HG03442 (cell line): Measurements from ENCODE around the gene CD81.

ENCODE experiments used
- ATAC-seq: cut with Tn5 transposase; IDR thresholded peaks from one replicate; pipeline ENCODE4 v1.9.1; 2021; ENCODE audit warnings: mild to moderate bottlenecking, moderate library complexity; ENCODE audit not compliant: unreplicated experiment

CD81 gene

GRCh38 chr11:2400762-2401435 lies 23.8 kb downstream of the CD81 start:
- ATAC-seq = no peak

GRCh38 chr11:2401436-2401984 lies 24.4 kb downstream of the CD81 start:
- no peak for ATAC-seq

- no peak for ATAC-seq
Measured at GRCh38 chr11:2402106-2402505, 25.0 kb downstream of the CD81 start.

DNA sequence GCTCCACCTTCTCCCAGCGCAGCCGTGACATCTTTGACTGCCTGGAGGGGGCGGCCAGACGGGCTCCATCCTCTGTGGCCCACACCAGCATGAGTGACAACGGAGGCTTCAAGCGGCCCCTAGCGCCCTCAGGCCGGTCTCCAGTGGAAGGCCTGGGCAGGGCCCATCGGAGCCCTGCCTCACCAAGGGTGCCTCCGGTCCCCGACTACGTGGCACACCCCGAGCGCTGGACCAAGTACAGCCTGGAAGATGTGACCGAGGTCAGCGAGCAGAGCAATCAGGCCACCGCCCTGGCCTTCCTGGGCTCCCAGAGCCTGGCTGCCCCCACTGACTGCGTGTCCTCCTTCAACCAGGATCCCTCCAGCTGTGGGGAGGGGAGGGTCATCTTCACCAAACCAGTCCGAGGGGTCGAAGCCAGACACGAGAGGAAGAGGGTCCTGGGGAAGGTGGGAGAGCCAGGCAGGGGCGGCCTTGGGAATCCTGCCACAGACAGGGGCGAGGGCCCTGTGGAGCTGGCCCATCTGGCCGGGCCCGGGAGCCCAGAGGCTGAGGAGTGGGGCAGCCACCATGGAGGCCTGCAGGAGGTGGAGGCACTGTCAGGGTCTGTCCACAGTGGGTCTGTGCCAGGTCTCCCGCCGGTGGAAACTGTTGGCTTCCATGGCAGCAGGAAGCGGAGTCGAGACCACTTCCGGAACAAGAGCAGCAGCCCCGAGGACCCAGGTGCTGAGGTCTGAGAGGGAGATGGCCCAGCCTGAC lies 26.0 kb downstream of the CD81 start:
- no peak for ATAC-seq

GRCh38 chr11:2404735-2405196 lies 27.7 kb downstream of the CD81 start:
- ATAC-seq = no peak

- no peak for ATAC-seq
Measured at GRCh38 chr11:2406451-2406850, 29.3 kb downstream of the CD81 start.

DNA sequence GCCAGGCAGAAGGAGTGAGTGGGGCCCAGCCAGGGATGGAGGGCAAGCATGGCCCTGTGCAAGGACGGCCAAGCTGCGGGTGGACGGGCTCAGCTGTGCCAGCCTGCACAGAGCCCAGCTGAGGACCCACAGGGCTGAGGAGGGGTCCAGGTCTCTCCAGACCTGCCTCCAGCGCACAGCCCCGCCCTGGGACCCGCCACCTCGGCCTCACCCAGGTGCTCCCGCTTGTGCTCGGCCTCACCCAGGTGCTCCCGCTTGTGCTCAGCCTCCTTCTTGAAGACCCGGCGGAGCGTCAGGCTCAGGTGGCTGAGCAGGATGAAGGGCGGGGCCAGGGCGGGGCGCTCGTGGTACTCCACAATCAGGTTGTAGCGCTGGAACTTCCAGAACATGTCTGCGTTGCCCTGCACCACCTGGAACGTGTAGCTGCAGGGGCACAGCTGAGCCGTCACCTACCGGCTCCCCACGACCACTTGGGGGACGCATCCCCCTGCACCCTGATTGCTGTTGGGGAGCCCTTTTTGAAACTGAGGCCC lies 29.8 kb downstream of the CD81 start:
- ATAC-seq = no peak

- no peak for ATAC-seq
Measured at GRCh38 chr11:2408671-2409070, 31.6 kb downstream of the CD81 start.

- ATAC-seq = no peak
Measured at GRCh38 chr11:2409126-2409525, 32.0 kb downstream of the CD81 start.

DNA sequence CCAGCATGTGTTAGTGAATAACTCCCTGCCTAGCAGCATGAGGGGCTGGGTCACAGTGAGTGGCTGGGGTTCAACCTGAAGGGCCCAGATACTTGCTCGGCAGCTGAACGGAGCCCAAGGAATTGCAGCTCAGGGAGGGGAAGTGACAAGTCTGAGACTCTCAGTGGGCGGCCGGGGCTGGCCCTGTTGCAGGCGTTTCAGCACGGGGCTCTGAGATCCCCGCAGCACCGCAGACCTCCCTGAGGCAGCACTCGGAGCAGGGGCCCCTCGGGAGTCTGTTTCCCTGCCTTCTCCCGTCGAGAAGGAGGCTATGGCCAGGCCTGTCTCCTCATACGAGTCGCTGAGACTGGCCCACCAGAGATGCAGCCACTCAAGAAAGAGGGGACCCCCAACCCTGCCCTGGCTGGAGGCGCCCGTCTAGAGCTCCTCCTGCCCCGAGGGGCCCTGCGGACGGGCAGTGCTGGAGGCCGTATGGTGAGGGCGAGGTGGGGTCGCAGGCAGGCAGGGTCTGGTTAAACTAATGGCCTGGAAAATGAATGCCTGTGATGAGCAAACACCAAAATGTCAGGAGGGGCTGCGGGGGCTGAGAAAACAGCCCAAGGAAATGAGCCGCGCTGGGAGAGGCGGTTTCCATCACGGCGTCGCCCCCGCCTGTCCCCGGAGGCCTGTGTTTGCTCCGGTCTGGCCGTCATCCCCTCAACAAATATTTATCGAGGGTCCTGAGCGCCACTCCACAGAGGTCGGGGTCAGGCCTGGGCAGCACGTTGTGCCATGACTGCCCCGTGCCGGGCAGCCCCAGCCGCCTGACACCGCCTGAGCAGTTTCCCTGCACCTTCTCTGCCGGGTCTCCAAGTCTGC lies 32.7 kb downstream of the CD81 start:
- ATAC-seq = no peak

GRCh38 chr11:2410616-2411015 lies 33.5 kb downstream of the CD81 start:
- no peak for ATAC-seq

DNA sequence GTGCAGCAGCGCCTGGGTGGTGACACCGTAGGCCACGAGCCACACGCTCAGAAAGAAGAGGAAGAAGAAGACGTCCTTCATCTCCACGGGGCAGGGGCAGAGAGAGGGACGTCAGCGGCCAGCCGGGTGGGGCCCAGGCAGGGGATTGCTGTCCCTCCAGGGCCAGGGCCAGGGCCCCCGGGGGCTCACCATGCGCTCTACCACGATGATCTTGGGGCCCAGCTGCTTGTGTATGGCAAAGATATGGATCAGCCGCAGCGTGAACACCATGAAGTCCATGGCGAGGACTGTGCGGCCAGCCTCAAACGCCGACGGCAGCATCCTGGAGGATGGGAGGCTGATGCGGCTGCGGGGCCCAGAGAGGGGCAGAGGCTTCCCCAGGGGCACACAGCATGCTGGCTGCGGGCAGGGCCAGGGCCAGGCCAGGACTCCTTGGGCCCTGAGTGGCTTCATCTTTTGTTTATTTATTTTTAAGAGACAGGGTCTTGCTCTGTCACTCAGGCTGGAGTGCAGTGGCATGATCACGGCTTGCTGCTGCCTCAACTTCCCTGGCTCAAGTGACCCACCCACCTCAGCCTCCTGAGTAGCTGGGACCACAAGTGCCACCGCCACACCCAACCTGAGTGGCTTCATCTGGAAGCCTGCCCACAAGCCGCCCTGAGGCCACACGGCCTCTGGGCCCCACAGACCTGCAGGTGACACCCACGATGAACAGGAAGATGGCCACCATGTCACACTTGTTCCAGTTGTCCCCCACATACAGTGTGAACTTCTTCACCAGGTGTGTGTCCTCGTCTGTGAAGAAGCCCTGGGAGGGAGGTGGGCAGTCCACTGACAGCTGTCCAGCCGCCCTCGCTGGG lies 34.6 kb downstream of the CD81 start:
- ATAC-seq = no peak

DNA sequence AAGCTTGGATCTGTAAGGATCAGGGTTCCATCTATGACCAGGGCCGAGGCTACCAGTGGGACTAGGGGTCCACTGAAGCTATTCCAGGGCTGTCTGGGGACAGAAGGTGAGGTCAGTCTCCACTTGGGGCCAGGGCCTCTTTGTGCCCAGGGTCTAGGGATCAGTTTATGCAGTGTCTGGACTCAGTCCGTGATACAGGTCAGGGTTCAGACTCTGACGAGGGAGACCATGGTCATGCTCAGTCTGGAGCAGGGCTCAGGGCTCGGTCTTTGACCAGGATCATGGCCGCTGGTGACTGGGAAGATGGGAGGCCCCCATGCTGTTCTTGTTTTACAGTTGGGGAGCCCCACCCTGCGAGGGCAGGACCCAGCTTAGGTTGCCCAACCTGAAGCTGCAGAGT lies 35.2 kb downstream of the CD81 start:
- no peak for ATAC-seq

DNA sequence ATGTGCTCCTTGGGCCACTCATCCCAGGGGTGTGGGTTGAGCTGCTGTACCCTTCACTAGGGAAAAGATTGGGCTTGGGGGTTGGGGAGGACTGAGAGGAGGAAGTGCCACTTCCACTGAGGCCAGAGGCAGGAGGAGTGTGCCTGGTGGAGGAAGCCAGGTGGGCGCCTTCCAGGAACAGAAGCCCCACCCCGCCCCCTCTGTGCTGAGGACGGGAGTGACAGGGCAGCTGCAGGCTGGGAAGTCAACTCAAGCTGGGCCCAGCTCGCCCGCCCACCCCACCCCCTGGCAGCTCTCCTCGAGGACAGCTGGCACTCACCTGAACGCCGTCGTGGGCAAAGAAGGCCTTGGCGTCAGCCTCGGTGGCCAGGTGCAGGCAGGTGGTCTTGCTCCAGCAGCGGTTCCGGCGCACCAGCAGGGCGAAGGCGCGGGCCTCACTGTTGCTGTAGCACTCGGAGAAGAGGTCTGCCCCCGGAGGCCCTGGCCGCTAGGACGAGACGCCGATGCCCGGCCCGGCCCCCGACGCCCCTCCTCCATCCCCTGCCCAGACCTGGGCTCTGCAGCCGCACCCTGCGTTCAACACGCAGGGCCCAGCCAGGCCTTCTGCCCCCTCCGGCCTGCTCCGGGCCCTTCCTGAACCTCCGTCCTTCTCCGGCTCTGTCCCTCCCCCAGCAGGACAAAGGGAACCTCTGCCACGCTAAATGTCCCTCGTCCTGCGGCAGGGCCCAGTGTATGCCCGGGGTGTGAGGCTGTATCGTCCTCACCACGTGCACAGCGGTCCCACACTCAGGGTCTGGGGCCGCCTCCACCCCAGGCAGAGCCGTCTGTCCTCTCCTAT lies 36.9 kb downstream of the CD81 start:
- ATAC-seq = no peak

DNA sequence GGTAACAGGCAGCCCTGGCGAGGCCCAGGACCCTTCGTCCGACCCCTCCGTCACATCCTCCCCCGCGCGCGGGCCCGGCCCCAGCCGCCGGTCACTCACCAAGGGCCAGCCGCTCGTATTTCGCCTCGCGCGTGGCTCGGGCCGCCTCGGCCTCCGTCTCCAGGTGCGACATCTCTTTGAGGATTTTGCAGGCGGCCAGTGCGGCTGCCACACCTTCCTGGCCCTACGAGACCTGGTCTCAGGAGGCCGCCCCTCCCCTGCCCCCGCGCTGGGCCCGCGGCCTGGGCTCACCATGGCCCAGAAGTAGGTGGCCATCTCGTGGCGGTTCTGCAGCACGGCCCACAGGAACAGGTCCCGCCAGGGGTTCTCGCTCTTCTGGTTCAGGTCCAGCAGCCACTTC lies 37.5 kb downstream of the CD81 start:
- ATAC-seq = no peak

GRCh38 chr11:2415171-2415570 lies 38.1 kb downstream of the CD81 start:
- ATAC-seq = no peak

DNA sequence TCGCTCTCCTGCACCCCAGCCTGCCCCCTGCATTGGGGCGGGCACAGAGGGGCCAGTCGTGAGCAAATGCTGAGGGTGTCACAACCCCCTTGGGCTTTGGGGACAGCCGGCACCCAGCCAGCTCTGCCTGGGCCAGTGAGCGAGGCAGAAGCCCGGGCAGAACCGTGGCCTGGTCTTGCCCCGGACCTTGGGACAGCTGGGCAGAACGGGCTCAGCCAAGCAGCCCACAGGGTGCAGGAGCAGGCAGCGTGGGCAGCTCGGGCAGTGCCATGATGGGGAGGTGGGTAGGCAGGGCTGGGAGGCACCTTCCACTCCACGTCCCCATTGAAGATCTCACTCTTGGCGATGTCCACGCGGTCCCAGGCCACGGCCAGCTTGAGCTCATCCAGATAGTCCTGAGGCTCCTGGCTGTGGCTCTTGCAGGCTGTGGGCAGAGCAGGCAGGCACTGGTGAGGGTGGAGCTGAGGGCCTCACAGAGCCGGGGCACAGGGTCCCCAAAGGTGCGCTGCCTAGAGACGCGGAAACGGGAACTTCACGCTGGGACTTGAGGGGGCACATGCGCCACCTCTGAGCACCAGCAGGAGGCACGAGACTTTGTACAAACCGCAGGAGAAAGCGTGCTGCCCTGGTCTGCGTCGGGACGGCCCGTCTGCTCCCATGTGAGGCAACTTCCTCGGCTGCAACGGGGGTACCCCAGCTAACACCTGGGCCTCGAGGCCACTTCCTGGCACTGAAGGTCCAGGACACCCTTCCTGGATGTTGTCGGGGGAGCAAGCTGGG lies 38.7 kb downstream of the CD81 start:
- ATAC-seq = no peak

DNA sequence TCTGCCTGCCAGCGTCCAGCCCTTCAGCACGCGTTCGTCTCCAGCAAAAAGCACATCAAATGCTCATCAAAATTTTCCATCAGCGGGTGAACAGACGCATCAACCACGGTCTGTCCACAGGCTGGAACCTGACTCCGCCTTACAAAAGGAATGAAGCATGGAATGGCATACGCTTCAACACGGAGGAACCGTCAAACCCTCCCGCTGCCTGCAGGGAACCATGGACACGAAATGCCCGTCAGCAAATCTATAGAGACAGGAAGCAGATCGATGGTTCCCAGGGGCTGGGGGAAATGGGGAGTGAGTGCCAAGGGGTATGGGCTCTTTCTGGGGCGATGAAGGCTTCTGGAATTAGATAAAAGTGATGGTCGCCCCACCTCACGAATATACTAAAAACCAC lies 39.7 kb downstream of the CD81 start:
- ATAC-seq = no peak
